ENCODE measurements around the gene SKA2.

DNA sequence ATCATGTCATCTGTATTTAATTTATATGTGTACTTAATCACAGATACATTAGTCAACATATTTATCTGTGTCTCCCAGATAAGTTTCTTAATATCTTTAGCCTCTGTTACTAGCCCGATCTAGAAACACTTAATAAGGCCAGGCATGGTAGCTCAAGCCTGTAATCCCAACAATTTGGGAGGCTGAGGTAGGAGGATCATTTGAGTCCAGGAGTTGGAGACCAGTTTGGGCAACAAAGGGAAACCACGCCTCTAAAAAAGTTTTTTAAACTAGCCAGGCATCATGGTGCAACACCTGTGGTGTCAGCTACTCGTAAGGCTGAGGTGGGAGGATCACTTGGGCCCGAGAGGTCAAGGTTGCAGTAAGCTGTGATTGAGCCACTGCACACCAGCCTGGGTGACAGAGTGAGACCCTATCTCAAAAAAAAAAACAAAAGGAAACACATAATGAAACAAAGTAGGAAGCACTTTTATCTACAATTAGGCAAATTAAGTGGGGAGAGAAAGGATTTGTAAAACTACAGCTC lies 9.4 kb downstream of the SKA2 start:
- TF ChIP-seq, protein P1, sequence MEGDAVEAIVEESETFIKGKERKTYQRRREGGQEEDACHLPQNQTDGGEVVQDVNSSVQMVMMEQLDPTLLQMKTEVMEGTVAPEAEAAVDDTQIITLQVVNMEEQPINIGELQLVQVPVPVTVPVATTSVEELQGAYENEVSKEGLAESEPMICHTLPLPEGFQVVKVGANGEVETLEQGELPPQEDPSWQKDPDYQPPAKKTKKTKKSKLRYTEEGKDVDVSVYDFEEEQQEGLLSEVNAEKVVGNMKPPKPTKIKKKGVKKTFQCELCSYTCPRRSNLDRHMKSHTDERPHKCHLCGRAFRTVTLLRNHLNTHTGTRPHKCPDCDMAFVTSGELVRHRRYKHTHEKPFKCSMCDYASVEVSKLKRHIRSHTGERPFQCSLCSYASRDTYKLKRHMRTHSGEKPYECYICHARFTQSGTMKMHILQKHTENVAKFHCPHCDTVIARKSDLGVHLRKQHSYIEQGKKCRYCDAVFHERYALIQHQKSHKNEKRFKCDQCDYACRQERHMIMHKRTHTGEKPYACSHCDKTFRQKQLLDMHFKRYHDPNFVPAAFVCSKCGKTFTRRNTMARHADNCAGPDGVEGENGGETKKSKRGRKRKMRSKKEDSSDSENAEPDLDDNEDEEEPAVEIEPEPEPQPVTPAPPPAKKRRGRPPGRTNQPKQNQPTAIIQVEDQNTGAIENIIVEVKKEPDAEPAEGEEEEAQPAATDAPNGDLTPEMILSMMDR (IDR thresholded peaks at IDR 0.05; ENCODE audit: low read depth, low read length): no peak
- TF ChIP-seq POLR2A (IDR thresholded peaks at IDR 0.05; ENCODE audit: extremely low read depth, insufficient read length) (no peak), MYC (IDR thresholded peaks at IDR 0.05; ENCODE audit: low read depth, low read length) (no peak)
- TF ChIP-seq, protein P2, sequence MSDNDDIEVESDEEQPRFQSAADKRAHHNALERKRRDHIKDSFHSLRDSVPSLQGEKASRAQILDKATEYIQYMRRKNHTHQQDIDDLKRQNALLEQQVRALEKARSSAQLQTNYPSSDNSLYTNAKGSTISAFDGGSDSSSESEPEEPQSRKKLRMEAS (IDR thresholded peaks at IDR 0.05; ENCODE audit: low read depth, low read length): no peak
